HCT116 (cell line): ENCODE measurements around the gene ELN.

Source experiments
- POLR2A ChIP-seq: IDR thresholded peaks from 2 replicates; pipeline ENCODE4 v1.7.0; 2011; ENCODE audit warnings: borderline replicate concordance; ENCODE audit not compliant: insufficient read depth, insufficient read length; ENCODE audit errors: extremely low read depth
- REST ChIP-seq: IDR thresholded peaks from 2 replicates; pipeline ENCODE4 v1.6.1; 2012; ENCODE audit warnings: low read depth

- TF ChIP-seq REST (no peak), POLR2A (no peak)
Measured at GRCh38 chr7:74083928-74084721, 56.2 kb downstream of the ELN start.
